AG10803 (cell line): Measurements from ENCODE around the gene PPFIA1.
A peak's percentile ranks its signal among the peaks of the same experiment; 100 is the strongest.

Source experiments
- DNase-seq: peaks from one replicate; pipeline ENCODE4 v3.0.0; 2010; ENCODE audit warnings: low read depth
- H3K4me3 ChIP-seq: 2 replicates; pipeline ENCODE4 v1.5.1; 2011; ENCODE audit warnings: mild to moderate bottlenecking, low read length, control low read depth
- TF ChIP-seq, protein P1 (sequence below): conservative IDR thresholded peaks from 2 replicates; pipeline ENCODE4 v1.5.1; 2011; ENCODE audit warnings: mild to moderate bottlenecking, low read length, control low read depth, inconsistent platforms

Gene PPFIA1

DNA sequence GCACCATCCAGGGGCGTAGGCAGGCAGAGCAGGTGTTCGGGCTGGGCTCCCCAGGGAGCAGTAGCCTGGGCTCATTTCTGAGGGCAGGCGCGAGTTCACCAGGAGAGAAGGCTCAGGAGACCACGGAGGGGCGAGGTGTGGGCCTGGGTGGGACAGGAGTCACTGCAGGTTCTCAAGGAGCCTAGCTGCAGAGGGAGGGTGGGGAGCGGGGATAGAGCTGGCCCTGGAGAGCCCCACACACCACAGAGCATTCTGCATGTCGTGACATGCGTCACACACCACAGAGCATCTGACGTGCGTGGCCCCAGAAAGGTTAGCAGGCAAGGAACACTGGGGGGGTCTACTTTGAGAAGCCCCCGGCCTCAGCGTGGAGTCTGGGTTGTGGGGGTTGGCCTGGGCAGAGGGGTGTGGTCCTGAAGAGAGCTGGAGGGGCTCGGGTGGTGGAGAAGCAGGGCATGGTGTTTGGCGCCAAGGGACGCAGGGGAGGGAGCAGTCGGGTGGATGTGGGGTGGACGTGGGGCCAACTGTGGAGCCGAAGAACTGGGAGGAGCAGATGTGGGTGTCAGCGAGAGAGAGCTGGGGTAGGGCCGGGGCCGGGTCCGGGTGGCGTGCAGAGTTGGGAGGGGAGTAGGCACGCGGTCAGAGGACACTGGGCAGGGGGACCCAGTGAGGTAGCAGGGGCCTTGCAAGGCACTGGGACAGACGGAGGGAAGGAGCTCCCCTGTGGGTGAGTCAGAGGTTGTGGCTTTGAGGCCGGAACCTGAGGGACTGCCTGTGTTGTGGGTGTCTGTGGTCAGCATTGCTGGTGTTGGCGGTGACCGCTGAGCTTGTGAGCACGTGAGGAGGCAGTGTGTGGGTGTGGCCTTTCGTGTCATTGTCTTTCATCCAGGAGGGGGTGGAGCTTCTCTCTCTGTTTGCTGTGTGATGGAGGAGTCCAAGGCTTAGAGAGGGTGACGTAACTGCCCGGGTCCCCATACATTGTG, 153.3 kb downstream of the PPFIA1 start:
- H3K4me3 ChIP-seq: no peak overlapping the region
- TF ChIP-seq, protein P1, sequence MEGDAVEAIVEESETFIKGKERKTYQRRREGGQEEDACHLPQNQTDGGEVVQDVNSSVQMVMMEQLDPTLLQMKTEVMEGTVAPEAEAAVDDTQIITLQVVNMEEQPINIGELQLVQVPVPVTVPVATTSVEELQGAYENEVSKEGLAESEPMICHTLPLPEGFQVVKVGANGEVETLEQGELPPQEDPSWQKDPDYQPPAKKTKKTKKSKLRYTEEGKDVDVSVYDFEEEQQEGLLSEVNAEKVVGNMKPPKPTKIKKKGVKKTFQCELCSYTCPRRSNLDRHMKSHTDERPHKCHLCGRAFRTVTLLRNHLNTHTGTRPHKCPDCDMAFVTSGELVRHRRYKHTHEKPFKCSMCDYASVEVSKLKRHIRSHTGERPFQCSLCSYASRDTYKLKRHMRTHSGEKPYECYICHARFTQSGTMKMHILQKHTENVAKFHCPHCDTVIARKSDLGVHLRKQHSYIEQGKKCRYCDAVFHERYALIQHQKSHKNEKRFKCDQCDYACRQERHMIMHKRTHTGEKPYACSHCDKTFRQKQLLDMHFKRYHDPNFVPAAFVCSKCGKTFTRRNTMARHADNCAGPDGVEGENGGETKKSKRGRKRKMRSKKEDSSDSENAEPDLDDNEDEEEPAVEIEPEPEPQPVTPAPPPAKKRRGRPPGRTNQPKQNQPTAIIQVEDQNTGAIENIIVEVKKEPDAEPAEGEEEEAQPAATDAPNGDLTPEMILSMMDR: no peak
- peak; percentile 79 for DNase-seq

DNA sequence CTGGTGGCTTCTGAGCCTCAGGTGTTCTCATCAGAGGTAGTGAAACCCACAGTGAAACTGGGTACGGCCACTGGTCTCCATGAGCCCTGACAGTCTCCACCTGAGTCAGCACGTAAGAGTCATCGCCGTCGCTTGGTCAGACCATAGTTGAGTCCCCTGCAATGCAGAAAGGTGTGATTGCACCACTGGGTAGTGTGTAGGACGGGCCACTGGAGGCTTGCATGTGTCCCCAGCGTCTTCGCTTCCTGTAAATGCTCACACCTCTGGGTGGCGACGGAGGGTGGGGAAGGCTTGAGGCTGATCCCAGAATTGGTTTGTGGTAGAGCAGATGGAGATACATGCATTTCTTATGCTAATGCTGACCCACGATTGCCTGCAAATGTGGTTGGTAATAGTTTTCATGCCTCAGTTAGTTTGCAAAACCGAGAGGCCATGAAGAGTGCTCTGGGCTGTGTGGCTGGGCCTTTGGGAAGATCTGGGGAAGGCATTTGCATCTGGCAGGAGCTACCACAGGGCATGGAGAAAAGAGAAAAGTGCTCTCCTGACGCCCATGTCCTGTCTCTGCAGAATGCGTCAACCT, 154.4 kb downstream of the PPFIA1 start:
- H3K4me3 ChIP-seq: no peak overlapping the region
- TF ChIP-seq, protein P1: no peak
- no peak for DNase-seq

DNA sequence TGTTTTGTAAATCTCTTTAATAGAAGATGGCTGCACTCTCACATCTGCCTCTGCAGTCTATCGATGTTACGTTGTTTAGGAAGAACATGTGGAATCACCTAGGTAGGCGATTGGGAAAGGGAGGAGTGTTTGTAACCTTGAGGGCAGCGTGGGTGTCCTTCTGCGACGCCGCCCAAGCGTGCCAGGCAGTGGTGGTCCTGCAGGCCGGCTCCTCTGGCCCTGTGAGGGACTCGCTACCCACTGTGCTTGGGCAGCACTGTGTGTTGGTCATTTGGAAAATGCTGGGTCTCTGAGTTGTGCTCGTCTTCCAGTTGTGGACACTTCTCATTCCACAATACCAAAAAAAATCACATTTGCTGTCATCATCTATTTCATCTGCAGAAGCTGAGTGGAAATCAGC, 156.9 kb downstream of the PPFIA1 start:
- no peak for DNase-seq
- TF ChIP-seq, protein P1: no peak
- no peak overlapping the region for H3K4me3 ChIP-seq

DNA sequence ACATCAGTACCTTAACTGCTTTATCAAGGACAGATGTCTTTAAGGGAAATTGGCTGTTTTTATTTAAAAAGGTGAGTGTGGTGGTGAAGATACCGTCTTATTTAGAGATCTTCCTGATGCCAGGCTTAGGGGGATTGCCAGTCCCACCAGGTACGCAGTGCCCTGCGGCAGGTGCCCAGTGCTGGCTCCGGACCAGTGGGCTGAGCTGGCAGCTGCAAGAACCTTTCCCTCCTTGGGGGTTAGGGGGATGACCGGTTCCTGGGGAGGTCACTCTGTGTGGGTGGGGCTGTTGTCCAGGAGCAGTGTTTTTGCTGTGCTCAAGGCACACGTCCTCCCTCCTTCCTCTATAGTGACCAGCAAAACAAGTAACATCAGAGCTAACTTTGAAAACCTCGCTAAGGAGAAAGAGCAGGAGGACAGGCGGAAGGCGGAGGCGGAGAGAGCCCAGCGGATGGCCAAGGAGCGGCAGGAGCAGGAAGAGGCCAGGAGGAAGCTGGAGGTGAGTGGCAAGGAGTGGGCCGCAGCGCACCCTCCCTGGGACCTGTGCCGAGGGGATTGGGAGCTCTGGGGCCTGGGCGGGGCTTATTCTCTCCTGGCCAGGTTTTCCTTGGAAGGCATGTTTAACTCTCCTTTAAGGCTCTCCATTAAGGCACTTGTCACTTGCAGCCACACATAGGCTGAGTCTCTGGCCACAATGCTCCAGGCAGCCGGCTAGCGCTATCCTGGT, 158.4 kb downstream of the PPFIA1 start:
- DNase-seq: no peak
- TF ChIP-seq, protein P1: no peak
- H3K4me3 ChIP-seq: no peak overlapping the region

DNA sequence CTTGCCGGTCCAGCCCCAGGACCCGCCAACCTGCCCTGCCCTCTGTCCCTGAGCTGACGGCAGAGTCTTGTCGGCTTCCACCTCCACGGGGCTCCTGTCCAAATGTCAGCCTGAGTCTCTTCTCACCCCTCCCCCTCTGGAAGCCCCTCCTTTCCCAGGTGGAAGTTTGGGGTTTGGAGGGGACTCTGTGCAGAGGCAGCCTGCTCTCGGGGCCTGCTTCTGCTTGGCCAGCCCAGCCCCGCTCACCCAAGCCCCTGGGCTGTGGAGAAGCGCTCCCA, 158.9 kb downstream of the PPFIA1 start:
- no peak overlapping the region for H3K4me3 ChIP-seq
- DNase-seq: no peak
- TF ChIP-seq, protein P1: no peak

DNA sequence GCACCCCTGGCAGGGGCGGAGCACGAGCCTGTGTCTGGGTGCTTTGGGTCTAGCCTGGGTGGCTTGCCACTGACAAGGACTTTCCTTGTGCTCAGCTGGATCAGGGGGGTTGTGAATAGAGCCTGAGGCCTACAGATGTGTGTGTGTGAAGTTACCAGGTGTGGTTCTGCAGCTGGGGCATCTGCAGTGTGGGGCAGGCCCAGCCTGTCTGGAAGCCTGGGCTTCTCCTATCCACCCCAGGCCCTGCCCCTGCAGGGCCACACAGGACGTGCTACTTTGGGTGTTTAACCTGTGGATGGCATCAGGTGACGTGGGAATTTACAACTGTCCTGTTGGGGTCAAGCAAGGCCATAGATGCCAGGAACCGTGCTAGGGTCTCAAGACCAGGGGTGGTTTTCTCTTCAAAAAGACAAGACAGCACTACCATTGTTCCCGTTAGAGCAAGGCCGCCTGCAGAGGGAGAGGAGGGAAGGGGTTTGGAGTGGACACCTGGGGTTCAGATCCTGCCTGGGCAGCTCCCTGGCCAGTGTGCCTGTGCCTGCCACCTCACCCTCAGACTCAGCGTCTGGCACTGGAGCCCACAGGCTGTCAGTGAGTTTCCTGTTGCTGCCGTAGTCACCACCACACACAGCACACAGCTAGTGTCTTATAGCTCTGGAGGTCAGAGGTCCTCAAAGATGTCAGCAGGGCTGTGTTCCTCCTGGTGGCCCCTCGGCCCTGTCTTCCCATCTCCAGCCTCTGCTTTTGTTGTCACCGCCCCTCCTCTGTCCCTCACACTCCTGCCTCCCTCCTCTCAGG, 159.4 kb downstream of the PPFIA1 start:
- TF ChIP-seq, protein P1: no peak
- H3K4me3 ChIP-seq: no peak overlapping the region
- no peak for DNase-seq
